Esophagus muscularis mucosa (tissue), 4 donors: ENCODE data around the gene CD151. TPM values are rescaled to one million over a fixed set of nuclear protein-coding genes. Genes with fewer than 3 reads are reported as not detected.
A peak's percentile ranks its signal among the peaks of the same experiment; 100 is the strongest.

Experiments used
- DNase-seq: peaks from one replicate; pipeline ENCODE4 v3.0.0-alpha.2; 2017; ENCODE audit errors: extremely low spot score
- H3K27ac ChIP-seq, 4 donors: fragments of 200-600 bp; sonication (generic); replicated peaks in 1 of 4; 1 replicate in 3 of 4; 2 replicates in 1 of 4; pipeline ENCODE4 v1.5.1; 2016 to 2019; ENCODE audit warnings: mild to moderate bottlenecking in 1 of 4
- H3K27me3 ChIP-seq, 4 donors: fragments of 200-600 bp; sonication (generic); one replicate each; pipeline versions ENCODE4 v1.5.1 to v1.6.0; 2016 to 2019
- H3K36me3 ChIP-seq, 4 donors: fragments of 200-600 bp; sonication (generic); one replicate each; pipeline ENCODE4 v1.5.1; 2016 to 2019
- H3K4me1 ChIP-seq, 4 donors: fragments of 200-600 bp; sonication (generic); one replicate each; pipeline ENCODE4 v1.5.1; 2016 to 2019
- H3K4me3 ChIP-seq, 4 donors: fragments of 200-600 bp; sonication (generic); 1 replicate in 2 of 4; 2 replicates in 2 of 4; pipeline ENCODE4 v1.5.1; 2016 to 2019; ENCODE audit warnings: mild to moderate bottlenecking in 4 of 4, moderate library complexity in 1 of 4
- H3K9me3 ChIP-seq, 4 donors: fragments of 200-600 bp; sonication (generic); 1 replicate in 3 of 4; 2 replicates in 1 of 4; pipeline ENCODE4 v1.5.1; 2016 to 2019
- EP300 ChIP-seq: sonication (generic); formaldehyde crosslinking; IDR thresholded peaks from one replicate; pipeline ENCODE4 v1.6.1; 2017; ENCODE audit warnings: antibody characterized with exemption
- POLR2A ChIP-seq: fragments of 450-650 bp; IDR thresholded peaks from one replicate; pipeline ENCODE4 v1.6.1; 2017; ENCODE audit warnings: antibody characterized with exemption, moderate library complexity, mild to moderate bottlenecking, low read depth
- POLR2AphosphoS5 ChIP-seq, 2 donors: sonication (generic); formaldehyde crosslinking; IDR thresholded peaks; one replicate each; pipeline ENCODE4 v1.6.1; 2017; ENCODE audit warnings: antibody characterized with exemption in 2 of 2
- WGBS: methylation state at CpG from one replicate; pipeline ENCODE4 v1.1.5; 2018; 5-methylcytosine and 5-hydroxymethylcytosine counted together
- intact Hi-C: fragments of 100-400 bp; cut with DNase I; formaldehyde crosslinking; loops from one replicate; pipeline ENCODE4 v1.15.1; 2023
- total RNA-seq, 4 donors: library from RNA; depleted of rRNA; stranded (reverse); fragments of >200 nt; gene quantifications; one replicate each; pipeline versions ENCODE4 v1.1.0 to v1.2.1, GENCODE V29; 2016
- TF ChIP-seq, protein P1 (sequence below), 3 experiments: fragments of 200-600 bp in 2 of 3; fragments of 450-650 bp in 1 of 3; sonication (generic) in 2 of 3; IDR thresholded peaks; one replicate each; pipeline ENCODE4 v1.5.1; 2017 to 2019; ENCODE audit warnings: antibody characterized with exemption in 3 of 3, mild to moderate bottlenecking in 2 of 3, moderate library complexity in 1 of 3

CD151 gene
- total RNA-seq, 4 donors from 2014 or later, result 219 to 730 (median 352) TPM

DNA sequence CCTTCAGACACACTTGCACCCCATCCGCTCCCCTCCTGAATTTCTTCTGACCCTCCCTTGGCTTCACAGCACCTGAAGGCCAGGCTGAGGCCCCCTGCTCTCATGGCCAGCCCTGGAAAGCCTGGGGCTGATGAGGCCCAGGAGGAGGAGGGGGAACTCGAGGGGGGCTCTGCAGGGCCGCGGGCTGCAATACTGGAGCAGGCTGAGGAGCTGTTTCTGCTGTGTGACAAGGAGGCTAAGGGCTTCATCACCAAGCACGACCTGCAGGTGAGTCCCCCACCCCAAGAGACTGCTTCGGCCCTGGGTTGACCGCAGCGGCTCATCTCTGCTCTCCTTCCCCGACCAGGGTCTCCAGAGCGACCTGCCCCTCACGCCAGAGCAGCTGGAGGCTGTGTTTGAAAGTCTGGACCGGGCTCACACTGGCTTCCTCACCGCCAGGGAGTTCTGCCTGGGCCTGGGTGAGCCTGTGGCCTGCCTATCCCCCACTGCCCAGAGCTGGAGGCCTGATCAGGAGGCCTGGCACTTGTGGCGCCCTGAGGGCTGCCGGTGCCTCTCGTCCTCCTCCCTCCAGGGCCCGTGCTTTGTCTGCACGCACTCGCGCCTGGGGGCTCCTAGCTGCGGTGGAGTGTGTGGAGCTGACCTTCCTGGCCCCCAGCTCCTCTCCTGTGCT, 4.1 kb upstream of the CD151 start:
- no peaks in the 10 kb centered on the region for H3K9me3 ChIP-seq
- WGBS, result 56% methylated on average over 19 of the region's 21 CpGs
- peak overlapping the region; percentile 15 to 68 (median 58) for H3K27ac ChIP-seq
- peak overlapping the region in 3 of 4 donors; percentile 43 to 54 (median 47) for H3K4me3 ChIP-seq
- H3K36me3 ChIP-seq, result peaks cover 20 to 26% (median 22%) of the 10 kb centered on the region in 4 donors
- no peak for TF ChIP-seq POLR2A
- TF ChIP-seq, protein P1, sequence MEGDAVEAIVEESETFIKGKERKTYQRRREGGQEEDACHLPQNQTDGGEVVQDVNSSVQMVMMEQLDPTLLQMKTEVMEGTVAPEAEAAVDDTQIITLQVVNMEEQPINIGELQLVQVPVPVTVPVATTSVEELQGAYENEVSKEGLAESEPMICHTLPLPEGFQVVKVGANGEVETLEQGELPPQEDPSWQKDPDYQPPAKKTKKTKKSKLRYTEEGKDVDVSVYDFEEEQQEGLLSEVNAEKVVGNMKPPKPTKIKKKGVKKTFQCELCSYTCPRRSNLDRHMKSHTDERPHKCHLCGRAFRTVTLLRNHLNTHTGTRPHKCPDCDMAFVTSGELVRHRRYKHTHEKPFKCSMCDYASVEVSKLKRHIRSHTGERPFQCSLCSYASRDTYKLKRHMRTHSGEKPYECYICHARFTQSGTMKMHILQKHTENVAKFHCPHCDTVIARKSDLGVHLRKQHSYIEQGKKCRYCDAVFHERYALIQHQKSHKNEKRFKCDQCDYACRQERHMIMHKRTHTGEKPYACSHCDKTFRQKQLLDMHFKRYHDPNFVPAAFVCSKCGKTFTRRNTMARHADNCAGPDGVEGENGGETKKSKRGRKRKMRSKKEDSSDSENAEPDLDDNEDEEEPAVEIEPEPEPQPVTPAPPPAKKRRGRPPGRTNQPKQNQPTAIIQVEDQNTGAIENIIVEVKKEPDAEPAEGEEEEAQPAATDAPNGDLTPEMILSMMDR (IDR thresholded peaks at IDR 0.05), result no peak
- no peak for TF ChIP-seq POLR2AphosphoS5 (IDR thresholded peaks at IDR 0.05)
- no peak for TF ChIP-seq EP300
- DNase-seq, result no peak
- H3K4me1 ChIP-seq, result peaks cover 65 to 77% (median 72%) of the 10 kb centered on the region in 4 donors
- H3K27me3 ChIP-seq, result peaks cover 0 to 89% (median 65%) of the 10 kb centered on the region in 4 donors
- intact Hi-C loops, result no loop called here

DNA sequence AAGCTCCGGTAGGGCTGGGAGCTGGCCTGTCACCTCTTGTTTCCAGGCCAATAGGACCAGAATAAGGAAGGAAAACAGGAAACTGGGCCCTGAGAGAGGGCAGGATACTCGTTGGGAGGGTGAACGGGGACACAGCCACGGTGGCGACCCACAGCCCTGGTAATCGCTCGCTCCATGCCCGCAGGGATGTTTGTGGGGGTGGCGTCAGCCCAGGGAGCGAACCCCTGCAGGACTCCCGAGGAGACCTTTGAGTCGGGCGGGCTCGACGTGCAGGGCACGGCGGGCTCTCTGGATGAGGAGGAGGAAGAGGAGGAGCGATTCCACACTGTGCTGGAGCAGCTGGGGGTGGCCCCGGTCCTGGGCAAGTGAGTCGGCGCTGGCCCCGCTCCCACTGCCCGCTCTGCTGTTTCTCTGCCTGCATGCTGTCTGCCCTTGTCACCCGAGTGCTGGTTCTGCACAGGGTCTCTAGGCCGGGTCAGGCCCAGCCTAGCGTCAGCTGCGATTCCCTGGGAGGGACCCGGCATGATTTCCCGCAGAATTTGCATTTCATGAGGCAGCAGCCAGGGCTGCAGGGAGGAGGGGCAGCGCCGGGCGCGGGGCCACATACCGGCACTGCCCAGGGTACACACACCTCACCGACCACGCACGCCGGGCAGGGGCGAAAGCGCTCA, 3.4 kb upstream of the CD151 start:
- intact Hi-C loops, result no loop called here
- WGBS, result 17% methylated on average over 31 of the region's 40 CpGs
- peaks cover 0 to 83% (median 65%) of the 10 kb centered on the region in 4 donors for H3K27me3 ChIP-seq
- peaks cover 72 to 84% (median 79%) of the 10 kb centered on the region in 4 donors for H3K4me1 ChIP-seq
- peak overlapping the region; percentile 39 to 54 (median 45) for H3K4me3 ChIP-seq
- H3K27ac ChIP-seq, result peak overlapping the region; percentile 36 to 68 (median 49)
- peaks cover 13 to 19% (median 15%) of the 10 kb centered on the region in 4 donors for H3K36me3 ChIP-seq
- DNase-seq, result no peak
- H3K9me3 ChIP-seq, result no peaks in the 10 kb centered on the region
- TF ChIP-seq POLR2AphosphoS5 (IDR thresholded peaks at IDR 0.05) (peak; percentile 6 to 36), POLR2A (no peak), EP300 (no peak)

DNA sequence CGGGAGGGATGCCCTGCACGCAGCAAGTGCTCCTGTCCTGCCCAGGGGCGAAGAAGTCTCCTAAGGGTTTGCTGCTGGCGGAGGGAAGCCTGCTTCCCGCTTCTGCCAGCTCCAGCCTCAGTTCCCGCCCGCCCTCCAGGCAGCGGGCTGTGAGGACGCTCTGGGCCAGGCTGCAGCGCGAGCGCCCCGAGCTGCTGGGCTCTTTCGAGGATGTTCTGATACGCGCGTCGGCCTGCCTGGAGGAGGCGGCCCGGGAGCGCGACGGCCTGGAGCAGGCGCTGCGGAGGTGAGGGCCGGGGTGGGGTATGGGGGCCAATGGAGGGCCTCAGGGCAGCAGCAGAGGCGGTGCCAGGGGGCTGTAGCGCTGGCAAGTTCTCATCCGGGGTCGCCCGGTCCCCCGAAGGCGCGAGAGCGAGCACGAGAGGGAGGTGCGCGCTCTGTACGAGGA, 2.9 kb upstream of the CD151 start:
- peaks cover 78 to 90% (median 85%) of the 10 kb centered on the region in 4 donors for H3K4me1 ChIP-seq
- intact Hi-C loops, result no loop called here
- H3K27me3 ChIP-seq, result peaks cover 0 to 77% (median 62%) of the 10 kb centered on the region in 4 donors
- peak overlapping the region; percentile 36 to 68 (median 49) for H3K27ac ChIP-seq
- TF ChIP-seq POLR2AphosphoS5 (IDR thresholded peaks at IDR 0.05) (no peak), POLR2A (no peak), EP300 (no peak)
- TF ChIP-seq, protein P1 (IDR thresholded peaks at IDR 0.05), result no peak
- H3K9me3 ChIP-seq, result no peaks in the 10 kb centered on the region
- H3K36me3 ChIP-seq, result peaks cover 7 to 13% (median 10%) of the 10 kb centered on the region in 4 donors
- no CpG with 5 or more reads among the region's 39 CpGs for WGBS
- no peak for DNase-seq
- H3K4me3 ChIP-seq, result peak overlapping the region; percentile 39 to 54 (median 45)

DNA sequence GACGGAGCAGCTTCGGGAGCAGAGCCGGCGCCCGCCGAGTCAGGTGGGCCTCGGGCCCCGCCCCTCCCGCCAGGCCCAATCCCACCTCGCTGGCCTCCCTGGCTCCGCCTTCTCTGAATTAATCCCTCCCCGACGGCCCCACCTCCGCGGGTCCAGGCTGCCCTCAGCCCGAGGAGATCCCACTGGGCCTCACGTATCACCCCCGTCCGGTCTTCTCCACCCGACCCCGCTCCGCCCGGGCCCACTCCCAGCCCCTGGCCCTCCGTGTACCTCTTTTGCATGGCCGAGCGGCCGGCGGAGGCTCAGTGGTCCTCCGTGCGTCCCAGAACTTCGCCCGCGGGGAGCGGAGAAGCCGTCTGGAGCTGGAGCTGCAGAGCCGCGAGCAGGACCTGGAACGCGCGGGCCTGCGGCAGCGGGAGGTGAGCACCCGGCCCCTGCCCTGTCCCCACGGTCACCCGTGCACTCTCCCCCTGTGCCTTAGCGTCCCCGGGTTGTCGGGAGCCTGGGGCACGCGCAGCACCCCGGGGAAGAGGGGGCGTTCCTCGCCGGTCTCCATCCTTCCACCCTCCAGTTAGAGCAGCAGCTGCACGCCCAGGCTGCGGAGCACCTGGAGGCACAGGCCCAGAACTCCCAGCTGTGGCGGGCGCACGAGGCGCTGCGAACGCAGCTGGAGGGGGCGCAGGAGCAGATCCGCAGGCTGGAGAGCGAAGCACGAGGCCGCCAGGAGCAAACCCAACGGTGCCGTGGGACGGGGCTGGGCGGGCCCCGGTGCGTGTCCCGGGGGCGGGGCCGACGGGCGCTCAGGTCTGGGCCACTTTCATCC, 2.2 kb upstream of the CD151 start:
- intact Hi-C loops, result no loop called here
- Histone ChIP-seq H3K36me3 (peaks cover under 1 to 7% (median 3%) of the 10 kb centered on the region in 4 donors), H3K4me3 (peak overlapping the region; percentile 39 to 54 (median 45)), H3K27me3 (peaks cover 0 to 71% (median 58%) of the 10 kb centered on the region in 4 donors), H3K4me1 (peaks cover 84 to 96% (median 91%) of the 10 kb centered on the region in 4 donors), H3K27ac (peak overlapping the region in 1 of 4 donors; percentile 68), H3K9me3 (no peaks in the 10 kb centered on the region)
- DNase-seq, result no peak
- peak in 1 of 2 donors; percentile 64 for TF ChIP-seq POLR2AphosphoS5 (IDR thresholded peaks at IDR 0.05)
- no peak for TF ChIP-seq EP300
- WGBS, result no CpG with 5 or more reads among the region's 78 CpGs

DNA sequence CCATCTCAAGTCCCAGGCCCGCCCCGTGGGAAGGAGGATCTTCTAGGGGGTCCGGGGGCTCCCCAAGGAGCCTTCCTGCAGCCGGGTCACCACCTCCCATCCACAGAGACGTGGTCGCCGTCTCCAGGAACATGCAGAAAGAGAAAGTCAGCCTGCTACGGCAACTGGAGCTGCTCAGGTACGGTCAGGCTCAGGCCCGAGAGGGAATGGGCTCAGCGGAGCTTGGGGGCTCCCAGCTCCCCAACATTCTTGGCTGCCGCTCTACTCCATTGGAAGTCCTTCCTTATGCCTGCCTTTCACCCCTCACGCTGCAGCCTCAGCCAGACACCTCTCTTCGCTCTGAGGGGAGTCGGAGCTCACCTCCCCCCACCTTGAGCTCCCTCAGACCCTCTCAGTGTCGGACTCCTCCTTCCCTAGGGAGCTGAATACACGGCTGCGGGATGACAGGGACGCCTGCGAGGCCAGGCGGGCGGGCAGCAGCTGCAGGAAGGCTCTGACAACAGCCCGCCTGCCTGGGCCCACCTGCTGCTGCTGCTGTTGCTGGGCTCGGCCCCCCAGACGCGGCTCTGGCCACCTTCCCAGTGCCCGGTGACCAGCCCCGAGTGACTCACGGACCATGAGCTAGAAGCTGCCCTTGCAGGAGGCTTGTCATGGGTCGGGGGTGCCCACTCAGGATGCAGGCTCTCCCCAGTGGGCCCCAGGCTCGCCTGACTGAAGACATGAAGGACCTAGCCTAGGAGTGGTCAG, 1.5 kb upstream of the CD151 start:
- Histone ChIP-seq H3K4me1 (peaks cover 86 to 96% (median 94%) of the 10 kb centered on the region in 4 donors), H3K9me3 (no peaks in the 10 kb centered on the region), H3K4me3 (peak overlapping the region in 2 of 4 donors; percentile 39 to 43), H3K27ac (no peak overlapping the region), H3K36me3 (peaks cover 0 to 6% (median 5%) of the 10 kb centered on the region in 4 donors), H3K27me3 (peaks cover 0 to 63% (median 51%) of the 10 kb centered on the region in 4 donors)
- 82% methylated on average over 7 of the region's 31 CpGs for WGBS
- DNase-seq, result no peak
- no peak for TF ChIP-seq POLR2AphosphoS5 (IDR thresholded peaks at IDR 0.05)
- intact Hi-C loops, result no loop called here
